Body of pancreas (tissue), 4 donors: Measurements from ENCODE around the gene DNAJC17.

ENCODE experiments used
- POLR2A ChIP-seq, 3 donors: fragments of 450-650 bp; IDR thresholded peaks; one replicate each; pipeline ENCODE4 v1.6.1; 2016; ENCODE audit warnings: antibody characterized with exemption in 3 of 3, mild to moderate bottlenecking in 2 of 3
- TF ChIP-seq, protein P1 (sequence below), 7 experiments: fragments of 450-650 bp in 4 of 7; fragments of 200-600 bp in 3 of 7; sonication (generic) in 3 of 7; IDR thresholded peaks; one replicate each; pipeline ENCODE4 v1.5.1; 2016 to 2019; ENCODE audit warnings: antibody characterized with exemption in 7 of 7

DNA sequence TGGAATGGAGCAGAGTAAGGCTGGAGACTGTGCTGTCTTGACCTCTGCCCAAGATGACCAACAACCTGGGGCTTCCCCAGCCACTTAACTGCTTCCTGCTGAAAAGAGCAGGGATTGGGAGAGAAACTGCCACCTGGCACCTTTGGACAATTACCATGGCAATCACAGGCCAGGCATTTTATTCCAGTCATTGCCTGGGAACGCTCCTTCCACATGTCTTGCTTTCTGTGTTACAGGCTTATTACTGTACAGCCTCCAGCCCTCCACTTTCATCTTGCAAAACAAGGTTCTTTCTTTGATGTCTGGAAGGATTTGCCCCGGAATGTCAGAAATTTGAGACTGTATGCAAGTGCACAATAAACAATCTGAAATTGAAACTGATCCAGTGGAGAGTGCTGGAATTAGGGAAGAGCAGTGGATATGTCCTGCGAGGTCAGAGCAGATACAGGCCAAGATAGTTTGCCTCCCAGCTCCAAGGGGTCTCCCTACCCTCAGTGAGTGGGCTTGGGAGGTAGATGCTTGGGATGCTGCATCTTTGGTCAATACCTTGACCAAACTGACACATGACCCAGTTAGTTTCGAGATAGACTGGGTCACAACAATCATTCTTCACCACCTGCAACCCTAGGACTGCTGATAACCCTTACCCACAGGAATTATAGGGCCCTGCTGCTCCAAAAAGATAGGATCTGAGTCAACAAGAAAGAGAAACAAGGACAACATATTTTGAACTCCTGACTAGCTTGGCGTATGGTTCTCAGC lies 18.6 kb upstream of the DNAJC17 start:
- TF ChIP-seq, protein P1, sequence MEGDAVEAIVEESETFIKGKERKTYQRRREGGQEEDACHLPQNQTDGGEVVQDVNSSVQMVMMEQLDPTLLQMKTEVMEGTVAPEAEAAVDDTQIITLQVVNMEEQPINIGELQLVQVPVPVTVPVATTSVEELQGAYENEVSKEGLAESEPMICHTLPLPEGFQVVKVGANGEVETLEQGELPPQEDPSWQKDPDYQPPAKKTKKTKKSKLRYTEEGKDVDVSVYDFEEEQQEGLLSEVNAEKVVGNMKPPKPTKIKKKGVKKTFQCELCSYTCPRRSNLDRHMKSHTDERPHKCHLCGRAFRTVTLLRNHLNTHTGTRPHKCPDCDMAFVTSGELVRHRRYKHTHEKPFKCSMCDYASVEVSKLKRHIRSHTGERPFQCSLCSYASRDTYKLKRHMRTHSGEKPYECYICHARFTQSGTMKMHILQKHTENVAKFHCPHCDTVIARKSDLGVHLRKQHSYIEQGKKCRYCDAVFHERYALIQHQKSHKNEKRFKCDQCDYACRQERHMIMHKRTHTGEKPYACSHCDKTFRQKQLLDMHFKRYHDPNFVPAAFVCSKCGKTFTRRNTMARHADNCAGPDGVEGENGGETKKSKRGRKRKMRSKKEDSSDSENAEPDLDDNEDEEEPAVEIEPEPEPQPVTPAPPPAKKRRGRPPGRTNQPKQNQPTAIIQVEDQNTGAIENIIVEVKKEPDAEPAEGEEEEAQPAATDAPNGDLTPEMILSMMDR (IDR thresholded peaks at IDR 0.05) = no peak
- no peak for TF ChIP-seq POLR2A (IDR thresholded peaks at IDR 0.05)
